Measurements from ENCODE around the gene NCAPD3. TPM values are rescaled to one million over a fixed set of nuclear protein-coding genes. Genes with fewer than 3 reads are reported as not detected.

The NCAPD3 gene
- total and polyA plus RNA-seq, 2 donors (not counting 3 experiments of a cell fraction or from before 2014, with no cell fraction given), result 22.6 to 43.8 TPM

GRCh38 chr11:134246100-134246499 lies 22.3 kb upstream of the NCAPD3 start:
- CTCF ChIA-PET, result interaction anchor here (1.0 kb wide), 1 partner anchor 196 kb away, joined by 3 read pairs; no protein-coding TSS in a partner anchor
- no peak for FAIRE-seq

More at GRCh38 chr11:134246100-134246499, 22.3 kb upstream of the NCAPD3 start:
- intact Hi-C loops (cut with micrococcal nuclease), result no loop called here
- Histone ChIP-seq H3K4me1 (ENCODE audit: control insufficient read depth, extremely low read depth, insufficient read depth, low read length) (no peaks in the 10 kb centered on the region), H3K4me2 (ENCODE audit: insufficient read depth, low read length) (no peak overlapping the region), H3K27me3 (ENCODE audit: control insufficient read depth in 2 of 2, insufficient read depth in 2 of 2, low read length in 2 of 2) (no peaks in the 10 kb centered on the region), H2AFZ (ENCODE audit: low read depth, low read length) (no peak overlapping the region), H3K9ac (replicated peaks; ENCODE audit: extremely low read depth, insufficient read depth, low read length) (no peak overlapping the region), H3K9me1 (replicated peaks; ENCODE audit: control insufficient read depth, extremely low read depth, insufficient read depth, low read length) (no peaks in the 10 kb centered on the region), H3K36me3 (ENCODE audit: control insufficient read depth in 2 of 2, extremely low read depth in 1 of 2, insufficient read depth in 2 of 2, low read length in 2 of 2) (peaks cover 5 to 54% of the 10 kb centered on the region in 2 experiments), H3K9me3 (replicated peaks; ENCODE audit: control insufficient read depth, insufficient read depth, low read length) (no peaks in the 10 kb centered on the region), H4K20me1 (replicated peaks; ENCODE audit: control insufficient read depth, extremely low read depth, insufficient read depth, low read length) (no peaks in the 10 kb centered on the region), H3K4me3 (replicated peaks in 1 of 3; ENCODE audit: insufficient read depth in 1 of 3, low read depth in 1 of 3, low read length in 3 of 3) (no peak overlapping the region), H3K79me2 (ENCODE audit: control insufficient read depth, insufficient read depth, low read length) (no peaks in the 10 kb centered on the region), H3K27ac (ENCODE audit: insufficient read depth, low read depth, low read length) (no peak overlapping the region)
- dilution Hi-C loops (cut with MboI; ENCODE audit: extremely low pct_ligation_motif_present, low sequenced_read_pairs), result no loop called here
- DNase-seq (ENCODE audit: low read depth, low spot score), result no peak
- no peak for TF ChIP-seq MAX (IDR thresholded peaks at IDR 0.05; ENCODE audit: insufficient read depth, insufficient read length)
- no peak for TF ChIP-seq EZH2 (IDR thresholded peaks at IDR 0.05; ENCODE audit: borderline replicate concordance, low read depth, low read length, severe bottlenecking)
- TF ChIP-seq CTCF (IDR thresholded peaks at IDR 0.05; ENCODE audit: extremely low read depth in 1 of 2, insufficient read depth in 1 of 2, low read depth in 1 of 2, low read length in 2 of 2), result no peak
- no peak for TF ChIP-seq JUN (IDR thresholded peaks at IDR 0.05; ENCODE audit: borderline replicate concordance, insufficient read depth, insufficient read length, low read depth)
- no peak for TF ChIP-seq MYC (IDR thresholded peaks at IDR 0.05; ENCODE audit: low read depth, low read length)
- no peak for TF ChIP-seq FOS (IDR thresholded peaks at IDR 0.05; ENCODE audit: borderline replicate concordance, insufficient read depth, low read length)
- no peak for TF ChIP-seq POLR2AphosphoS5 (IDR thresholded peaks at IDR 0.05; ENCODE audit: insufficient read depth, low read depth, low read length)
- TF ChIP-seq POLR2A (IDR thresholded peaks at IDR 0.05; ENCODE audit: low read depth, low read length), result no peak
- TF ChIP-seq GATA2 (IDR thresholded peaks at IDR 0.05; ENCODE audit: insufficient read depth, insufficient read length, low read depth, low read length), result no peak
- POLR2A ChIA-PET, result no interaction called here
- BruUV-seq (replicated peaks), result no TSS peak
